ENCODE results near the gene POMT2.

GRCh38 chr14:77259025-77259715, 61.5 kb downstream of the POMT2 start:
- TF ChIP-seq GATA2 (IDR thresholded peaks at IDR 0.05; ENCODE audit: low read depth, low read length) = no peak
- TF ChIP-seq GATA3 (IDR thresholded peaks at IDR 0.05; ENCODE audit: low read depth, low read length) = no peak

All from SH-SY5Y (cell line).